Measurements from ENCODE around the gene SMURF2. TPM values are rescaled to one million over a fixed set of nuclear protein-coding genes. Genes with fewer than 3 reads are reported as not detected.

SMURF2 gene
- total and polyA plus RNA-seq, 9 of the 15 experiments (the other 6 are each of a cell fraction or from before 2014, with no cell fraction given) = 3.8 to 22.0 (median 14.8) TPM

GRCh38 chr17:64496786-64497564 lies 165.1 kb downstream of the SMURF2 start, which contains the start of gene POLG2 (continued):
- TF ChIP-seq DEAF1 (CRISPR knock-in tag; IDR thresholded peaks at IDR 0.05) = peak; percentile 77
- no peak for TF ChIP-seq BRD4 (IDR thresholded peaks at IDR 0.05)
- TF ChIP-seq ZNF232 (CRISPR knock-in tag; IDR thresholded peaks at IDR 0.05) = no peak
- peak; percentile 98 for TF ChIP-seq RBM22 (IDR thresholded peaks at IDR 0.05; ENCODE audit: low read depth, low read length, poor library complexity, severe bottlenecking)
- TF ChIP-seq PTBP1 (IDR thresholded peaks at IDR 0.05; ENCODE audit: low read depth, low read length) = no peak
- TF ChIP-seq MTA1 (IDR thresholded peaks at IDR 0.05; ENCODE audit: borderline replicate concordance) = no peak
- TF ChIP-seq ZBTB1 (CRISPR knock-in tag; IDR thresholded peaks at IDR 0.05; ENCODE audit: borderline replicate concordance, low read depth) = no peak
- no peak for TF ChIP-seq SMC3 (conservative IDR thresholded peaks at IDR 0.05; ENCODE audit: insufficient read depth, low read depth, low read length)
- peak; percentile 89 for TF ChIP-seq MGA (IDR thresholded peaks at IDR 0.05)
- 0 out of 2 replicates have a peak, but pooled peaks have one; percentile 10 for TF ChIP-seq FOSL1 (tag; conservative IDR thresholded peaks at IDR 0.05)

All from K562 (cell line).